Loucy (cell line): Measurements from ENCODE around the gene TNIP1.

Experiments
- EZH2phosphoT487 ChIP-seq: fragments of 200-600 bp; IDR thresholded peaks from 2 replicates; pipeline ENCODE4 v1.6.1; 2018; ENCODE audit warnings: antibody characterized with exemption, mild to moderate bottlenecking, moderate library complexity, borderline replicate concordance
- TF ChIP-seq, protein P1 (sequence below): fragments of 200-600 bp; sonication (generic); conservative IDR thresholded peaks from 2 replicates; pipeline ENCODE4 v1.5.1; 2014; ENCODE audit warnings: mild to moderate bottlenecking, antibody characterized with exemption, low read length

DNA sequence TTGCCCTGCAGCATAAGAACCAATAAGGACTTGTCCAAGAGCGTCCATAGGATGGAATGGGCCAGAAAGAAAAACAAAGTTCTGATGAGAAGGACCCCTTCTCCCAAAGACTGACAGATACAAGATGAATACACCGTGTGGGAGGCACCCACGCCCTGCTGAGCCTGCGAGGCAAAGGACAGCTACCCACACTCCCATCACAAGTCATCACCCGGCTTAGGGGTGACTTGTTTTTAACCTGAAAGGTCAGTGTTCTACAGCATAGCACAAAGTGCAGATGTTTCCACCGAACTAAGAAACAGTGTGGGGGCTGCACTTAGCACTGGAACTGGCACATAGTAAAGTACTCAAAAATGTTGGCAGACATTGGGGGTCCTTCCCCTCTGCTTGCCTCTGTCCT, 13.9 kb downstream of the TNIP1 start:
- TF ChIP-seq, protein P1, sequence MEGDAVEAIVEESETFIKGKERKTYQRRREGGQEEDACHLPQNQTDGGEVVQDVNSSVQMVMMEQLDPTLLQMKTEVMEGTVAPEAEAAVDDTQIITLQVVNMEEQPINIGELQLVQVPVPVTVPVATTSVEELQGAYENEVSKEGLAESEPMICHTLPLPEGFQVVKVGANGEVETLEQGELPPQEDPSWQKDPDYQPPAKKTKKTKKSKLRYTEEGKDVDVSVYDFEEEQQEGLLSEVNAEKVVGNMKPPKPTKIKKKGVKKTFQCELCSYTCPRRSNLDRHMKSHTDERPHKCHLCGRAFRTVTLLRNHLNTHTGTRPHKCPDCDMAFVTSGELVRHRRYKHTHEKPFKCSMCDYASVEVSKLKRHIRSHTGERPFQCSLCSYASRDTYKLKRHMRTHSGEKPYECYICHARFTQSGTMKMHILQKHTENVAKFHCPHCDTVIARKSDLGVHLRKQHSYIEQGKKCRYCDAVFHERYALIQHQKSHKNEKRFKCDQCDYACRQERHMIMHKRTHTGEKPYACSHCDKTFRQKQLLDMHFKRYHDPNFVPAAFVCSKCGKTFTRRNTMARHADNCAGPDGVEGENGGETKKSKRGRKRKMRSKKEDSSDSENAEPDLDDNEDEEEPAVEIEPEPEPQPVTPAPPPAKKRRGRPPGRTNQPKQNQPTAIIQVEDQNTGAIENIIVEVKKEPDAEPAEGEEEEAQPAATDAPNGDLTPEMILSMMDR: no peak
- no peak for TF ChIP-seq EZH2phosphoT487
